Endothelial cell (in vitro differentiated cells): ENCODE results near the gene ARHGAP18. TPM values are rescaled to one million over a fixed set of nuclear protein-coding genes. Genes with fewer than 3 reads are reported as not detected.

Source experiments
- DNase-seq: peaks from one replicate; pipeline ENCODE4 v3.0.0; 2021; ENCODE audit warnings: low spot score
- H3K27ac Mint-ChIP-seq: one replicate; pipeline ENCODE4 v1.8.0; 2021; ENCODE audit warnings: mixed read lengths, inconsistent platforms; ENCODE audit not compliant: unreplicated experiment
- H3K27me3 Mint-ChIP-seq: one replicate; pipeline ENCODE4 v1.8.0; 2021; ENCODE audit warnings: mild to moderate bottlenecking, moderate library complexity, mixed read lengths, inconsistent platforms; ENCODE audit not compliant: unreplicated experiment
- H3K36me3 Mint-ChIP-seq: one replicate; pipeline ENCODE4 v1.8.0; 2021; ENCODE audit warnings: mild to moderate bottlenecking, low read depth, mixed read lengths, inconsistent platforms; ENCODE audit not compliant: unreplicated experiment
- H3K4me1 Mint-ChIP-seq: one replicate; pipeline ENCODE4 v1.8.0; 2021; ENCODE audit warnings: mild to moderate bottlenecking, mixed read lengths, inconsistent platforms; ENCODE audit not compliant: unreplicated experiment
- H3K4me3 Mint-ChIP-seq: one replicate; pipeline ENCODE4 v1.8.0; 2021; ENCODE audit warnings: mild to moderate bottlenecking, mixed read lengths, inconsistent platforms; ENCODE audit not compliant: unreplicated experiment
- H3K9me3 Mint-ChIP-seq: one replicate; pipeline ENCODE4 v1.8.0; 2021; ENCODE audit warnings: mixed read lengths, inconsistent platforms; ENCODE audit not compliant: unreplicated experiment
- CTCF ChIP-seq: fragments of 200-600 bp; sonication (generic); IDR thresholded peaks from one replicate; pipeline ENCODE4 v1.5.0; 2021; ENCODE audit warnings: antibody characterized with exemption; ENCODE audit not compliant: unreplicated experiment
- total RNA-seq: library from RNA; stranded (reverse); fragmentation: NEBNext Ultra II Directional; extraction: Animal tissue kit (Norgen Biotek cat#: 25700); gene quantifications from one replicate; pipeline ENCODE4 v1.2.1, GENCODE V29; 2021; ENCODE audit not compliant: unreplicated experiment

ARHGAP18 gene
- total RNA-seq, 1 donor from 2014 or later: 102 TPM

- no peak overlapping the region for H3K27ac Mint-ChIP-seq
Measured at GRCh38 chr6:129546702-129547101, 163.3 kb downstream of the ARHGAP18 start.

GRCh38 chr6:129544892-129545612 lies 164.9 kb downstream of the ARHGAP18 start:
- H3K9me3 Mint-ChIP-seq: no peaks in the 10 kb centered on the region

More at GRCh38 chr6:129546702-129547101, 163.3 kb downstream of the ARHGAP18 start:
- DNase-seq: no peak
- Mint-ChIP-seq H3K36me3 (peaks cover 25% of the 10 kb centered on the region), H3K27me3 (peaks cover 2% of the 10 kb centered on the region), H3K4me3 (no peak overlapping the region), H3K4me1 (peaks cover 42% of the 10 kb centered on the region), H3K9me3 (no peaks in the 10 kb centered on the region)
- TF ChIP-seq CTCF: no peak

GRCh38 chr6:129543981-129544380 lies 166.0 kb downstream of the ARHGAP18 start:
- Mint-ChIP-seq H3K27me3 (peaks cover 2% of the 10 kb centered on the region), H3K4me1 (peaks cover 38% of the 10 kb centered on the region), H3K27ac (no peak overlapping the region), H3K36me3 (peaks cover 19% of the 10 kb centered on the region), H3K9me3 (no peaks in the 10 kb centered on the region), H3K4me3 (peak overlapping the region; percentile 13)
- no peak for TF ChIP-seq CTCF
- DNase-seq: no peak

More at GRCh38 chr6:129544892-129545612, 164.9 kb downstream of the ARHGAP18 start:
- Mint-ChIP-seq H3K4me3 (no peak overlapping the region), H3K36me3 (peaks cover 15% of the 10 kb centered on the region), H3K4me1 (peaks cover 42% of the 10 kb centered on the region), H3K27ac (no peak overlapping the region), H3K27me3 (peaks cover 2% of the 10 kb centered on the region)
- DNase-seq: no peak
- TF ChIP-seq CTCF: no peak

GRCh38 chr6:129542705-129543104 lies 167.3 kb downstream of the ARHGAP18 start:
- H3K4me1 Mint-ChIP-seq: peaks cover 30% of the 10 kb centered on the region
- no peak for DNase-seq
- H3K27me3 Mint-ChIP-seq: peaks cover 5% of the 10 kb centered on the region
- H3K36me3 Mint-ChIP-seq: peaks cover 24% of the 10 kb centered on the region
- no peak overlapping the region for H3K4me3 Mint-ChIP-seq
- peak overlapping the region; percentile 36 for H3K27ac Mint-ChIP-seq
- no peak for TF ChIP-seq CTCF
- no peaks in the 10 kb centered on the region for H3K9me3 Mint-ChIP-seq

GRCh38 chr6:129539032-129539431 lies 170.9 kb downstream of the ARHGAP18 start:
- H3K4me1 Mint-ChIP-seq: peaks cover 18% of the 10 kb centered on the region
- no peak overlapping the region for H3K27ac Mint-ChIP-seq
- no peaks in the 10 kb centered on the region for H3K9me3 Mint-ChIP-seq
- H3K36me3 Mint-ChIP-seq: peaks cover 27% of the 10 kb centered on the region
- DNase-seq: no peak
- H3K4me3 Mint-ChIP-seq: no peak overlapping the region
- peaks cover 2% of the 10 kb centered on the region for H3K27me3 Mint-ChIP-seq
- TF ChIP-seq CTCF: no peak
